Stimulated activated effector memory CD8-positive, alpha-beta T cell treated with anti-CD3 and anti-CD28 coated beads, Interleukin-12 subunit alpha, Interleukin-12 subunit beta, amount 100 ng/mL, for 72 hours (primary cell): ENCODE data around the gene MAP3K12.

Experiments used
- ATAC-seq: fragments of 150-1000 bp; cut with Tn5 transposase; 2 replicates; pipeline ENCODE4 v1.10.0; 2021
- DNase-seq, 2 donors: peaks; one replicate each; pipeline ENCODE4 v3.0.0; 2021 to 2022; ENCODE audit warnings: low spot score in 2 of 2
- H3K27ac Mint-ChIP-seq: one replicate; pipeline ENCODE4 v1.8.0; 2022; ENCODE audit warnings: mild to moderate bottlenecking, mixed read lengths
- H3K36me3 Mint-ChIP-seq: one replicate; pipeline ENCODE4 v1.8.0; 2022; ENCODE audit warnings: mild to moderate bottlenecking, mixed read lengths
- H3K4me1 Mint-ChIP-seq: one replicate; pipeline ENCODE4 v1.8.0; 2022; ENCODE audit warnings: mixed read lengths
- H3K4me3 Mint-ChIP-seq: one replicate; pipeline ENCODE4 v1.8.0; 2022; ENCODE audit warnings: mild to moderate bottlenecking, mixed read lengths
- H3K9me3 Mint-ChIP-seq: one replicate; pipeline ENCODE4 v1.8.0; 2022; ENCODE audit warnings: mixed read lengths

MAP3K12 gene

DNA sequence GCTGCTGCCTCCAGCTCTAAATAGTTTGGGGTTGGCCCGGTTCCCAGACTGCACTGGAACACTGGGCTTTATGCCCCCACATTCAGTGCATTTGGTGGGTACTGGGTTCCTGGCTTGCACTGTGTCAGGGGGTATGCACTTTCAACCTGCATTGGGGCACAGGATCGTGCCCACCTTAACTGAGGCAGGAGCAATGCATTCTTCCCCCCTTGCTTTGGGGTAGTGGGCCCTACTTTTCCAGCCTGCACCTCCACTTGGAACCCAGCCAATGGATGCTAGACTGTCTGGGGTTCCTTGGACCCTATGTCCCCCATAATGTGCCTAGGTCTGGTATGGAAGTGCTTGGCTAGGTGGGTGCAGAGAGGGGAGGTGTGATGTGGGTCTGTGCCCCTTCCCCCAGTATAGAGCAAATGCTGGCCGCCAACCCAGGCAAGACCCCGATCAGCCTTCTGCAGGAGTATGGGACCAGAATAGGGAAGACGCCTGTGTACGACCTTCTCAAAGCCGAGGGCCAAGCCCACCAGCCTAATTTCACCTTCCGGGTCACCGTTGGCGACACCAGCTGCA is 2.4 kb upstream of the MAP3K12 start:
- Mint-ChIP-seq H3K27ac (peak overlapping the region; percentile 97), H3K4me1 (peaks cover 55% of the 10 kb centered on the region), H3K4me3 (peak overlapping the region; percentile 81), H3K9me3 (no peaks in the 10 kb centered on the region), H3K36me3 (peaks cover 36% of the 10 kb centered on the region)
- DNase-seq: peak in 1 of 2 donors; percentile 69
- ATAC-seq: no peak

- peak within 1 kb of the TSS; percentile 81 for H3K4me3 Mint-ChIP-seq
- peaks cover 59% of the 10 kb centered on the region for H3K4me1 Mint-ChIP-seq
- peak within 1 kb of the TSS; percentile 97 for H3K27ac Mint-ChIP-seq
- ATAC-seq (peak; percentile 89), DNase-seq (peak; percentile 86 to 99)
- H3K36me3 Mint-ChIP-seq: peaks cover 30% of the 10 kb centered on the region
- H3K9me3 Mint-ChIP-seq: no peaks in the 10 kb centered on the region
Observed at GRCh38 chr12:53500776-53501614, 1.7 kb upstream of the MAP3K12 start, which contains the start of gene TARBP2. TARBP2 (plus strand) TSS chr12:53501283; CDS start chr12:53501409, 126 bp downstream.

DNA sequence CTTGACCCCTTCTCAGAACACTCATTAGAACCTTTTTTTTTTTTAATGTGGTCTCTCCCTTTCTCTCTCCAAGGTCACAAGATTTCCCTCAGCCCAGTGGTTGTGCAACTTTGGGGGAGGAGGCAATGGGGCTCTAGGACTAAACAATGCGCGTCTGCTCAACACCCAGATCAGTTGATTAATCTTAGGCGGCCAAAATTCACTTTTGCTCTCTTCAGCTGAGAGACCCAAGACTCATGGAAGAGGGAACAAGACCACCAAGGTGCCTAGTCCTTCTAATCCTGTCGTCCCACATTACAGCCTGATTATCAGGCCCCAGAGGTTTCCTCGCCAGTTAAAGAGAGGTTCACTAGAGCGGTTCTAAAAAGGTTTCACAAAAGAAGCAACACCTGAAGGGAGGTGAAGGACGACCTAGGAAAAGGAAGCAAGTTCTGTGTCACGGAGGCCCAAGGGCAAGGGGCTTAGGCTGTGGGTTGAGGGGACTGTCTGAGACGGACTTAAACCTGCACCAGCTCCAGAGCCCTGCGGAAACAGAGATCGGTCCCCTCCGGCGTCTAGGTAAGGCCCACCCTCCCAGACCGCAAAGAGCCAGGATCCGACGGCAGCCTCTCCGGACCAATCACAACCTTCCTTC is 1.0 kb upstream of the MAP3K12 start:
- peaks cover 23% of the 10 kb centered on the region for H3K36me3 Mint-ChIP-seq
- peak overlapping the region; percentile 97 for H3K27ac Mint-ChIP-seq
- H3K4me3 Mint-ChIP-seq: peak overlapping the region; percentile 81
- no peak for ATAC-seq
- DNase-seq: no peak
- H3K4me1 Mint-ChIP-seq: peaks cover 58% of the 10 kb centered on the region
- H3K9me3 Mint-ChIP-seq: no peaks in the 10 kb centered on the region

- Mint-ChIP-seq H3K36me3 (peaks cover 21% of the 10 kb centered on the region), H3K27ac (peak overlapping the region; percentile 97), H3K4me3 (peak overlapping the region; percentile 81), H3K4me1 (peaks cover 58% of the 10 kb centered on the region), H3K9me3 (no peaks in the 10 kb centered on the region)
- ATAC-seq (no peak), DNase-seq (no peak)
Observed at GRCh38 chr12:53498235-53498630, 1.0 kb downstream of the MAP3K12 start.

DNA sequence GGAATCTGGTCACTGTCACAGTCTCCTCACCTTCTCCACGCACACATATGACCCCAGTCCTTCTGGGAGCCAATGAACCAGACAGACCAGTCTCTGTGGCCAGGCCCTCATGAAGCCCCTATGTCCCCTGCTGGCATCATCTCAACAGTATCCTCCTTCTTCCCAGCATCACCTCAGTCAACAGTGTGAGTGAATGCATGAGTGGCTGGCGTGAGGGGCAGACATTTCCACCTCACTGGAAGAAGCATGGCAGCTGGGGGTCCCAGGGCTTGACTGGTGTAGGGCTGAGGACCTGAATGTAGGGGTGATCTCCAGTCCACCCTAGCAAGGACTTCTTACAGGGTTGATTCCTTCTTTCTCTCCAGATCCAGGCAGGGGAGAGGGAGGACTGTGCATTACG is 1.8 kb downstream of the MAP3K12 start:
- Mint-ChIP-seq H3K4me3 (no peak overlapping the region), H3K4me1 (peaks cover 64% of the 10 kb centered on the region), H3K27ac (peak overlapping the region; percentile 13), H3K9me3 (no peaks in the 10 kb centered on the region), H3K36me3 (peaks cover 24% of the 10 kb centered on the region)
- ATAC-seq (no peak), DNase-seq (no peak)

- Mint-ChIP-seq H3K27ac (no peak overlapping the region), H3K9me3 (no peaks in the 10 kb centered on the region), H3K36me3 (peaks cover 24% of the 10 kb centered on the region), H3K4me1 (peaks cover 63% of the 10 kb centered on the region), H3K4me3 (no peak overlapping the region)
- ATAC-seq (no peak), DNase-seq (no peak)
Observed at GRCh38 chr12:53496752-53497032, 2.6 kb downstream of the MAP3K12 start.

DNA sequence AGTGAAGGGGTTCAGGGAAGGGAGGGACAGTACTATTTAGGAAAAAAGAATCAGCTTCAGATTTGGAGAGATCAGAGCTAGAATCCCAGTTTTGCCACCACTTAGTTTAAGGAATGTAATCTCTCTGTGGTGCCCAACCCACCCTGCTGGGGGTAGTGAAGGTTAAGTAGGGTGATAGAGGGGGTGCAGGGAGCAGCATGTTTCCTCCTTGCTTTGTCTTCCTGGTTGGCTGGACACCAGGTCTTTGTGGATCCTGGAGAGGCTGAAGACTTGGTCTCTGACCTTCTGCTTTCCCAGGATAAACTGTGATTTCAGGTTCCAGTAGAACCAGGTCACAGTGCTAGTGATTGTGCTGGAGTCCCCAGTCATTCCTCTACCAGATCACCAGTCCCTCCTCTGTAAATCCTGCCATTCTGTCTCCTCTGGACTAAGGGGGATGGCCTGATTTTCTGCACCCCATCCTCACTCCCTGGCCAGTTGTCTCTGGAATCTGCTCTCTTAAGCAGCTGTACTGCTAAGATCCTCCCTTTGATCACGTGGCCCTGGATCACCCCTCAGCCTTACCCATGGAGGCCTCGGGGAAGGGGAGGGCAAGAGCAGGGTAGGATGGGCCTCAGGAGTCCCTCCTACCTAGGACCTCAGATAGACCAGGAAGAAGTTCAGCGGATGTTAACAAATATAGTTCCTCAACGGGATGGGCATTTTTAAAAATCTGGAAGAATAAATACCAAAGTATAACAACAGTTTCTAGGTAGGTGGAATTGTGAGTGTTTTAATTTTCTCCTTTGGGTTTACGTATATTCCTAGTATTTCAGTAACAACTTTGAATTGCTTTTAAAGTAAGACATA is 3.1 kb downstream of the MAP3K12 start:
- DNase-seq (no peak), ATAC-seq (no peak)
- Mint-ChIP-seq H3K4me3 (no peak overlapping the region), H3K4me1 (peaks cover 61% of the 10 kb centered on the region), H3K9me3 (no peaks in the 10 kb centered on the region), H3K36me3 (peaks cover 20% of the 10 kb centered on the region), H3K27ac (peak overlapping the region; percentile 76)

DNA sequence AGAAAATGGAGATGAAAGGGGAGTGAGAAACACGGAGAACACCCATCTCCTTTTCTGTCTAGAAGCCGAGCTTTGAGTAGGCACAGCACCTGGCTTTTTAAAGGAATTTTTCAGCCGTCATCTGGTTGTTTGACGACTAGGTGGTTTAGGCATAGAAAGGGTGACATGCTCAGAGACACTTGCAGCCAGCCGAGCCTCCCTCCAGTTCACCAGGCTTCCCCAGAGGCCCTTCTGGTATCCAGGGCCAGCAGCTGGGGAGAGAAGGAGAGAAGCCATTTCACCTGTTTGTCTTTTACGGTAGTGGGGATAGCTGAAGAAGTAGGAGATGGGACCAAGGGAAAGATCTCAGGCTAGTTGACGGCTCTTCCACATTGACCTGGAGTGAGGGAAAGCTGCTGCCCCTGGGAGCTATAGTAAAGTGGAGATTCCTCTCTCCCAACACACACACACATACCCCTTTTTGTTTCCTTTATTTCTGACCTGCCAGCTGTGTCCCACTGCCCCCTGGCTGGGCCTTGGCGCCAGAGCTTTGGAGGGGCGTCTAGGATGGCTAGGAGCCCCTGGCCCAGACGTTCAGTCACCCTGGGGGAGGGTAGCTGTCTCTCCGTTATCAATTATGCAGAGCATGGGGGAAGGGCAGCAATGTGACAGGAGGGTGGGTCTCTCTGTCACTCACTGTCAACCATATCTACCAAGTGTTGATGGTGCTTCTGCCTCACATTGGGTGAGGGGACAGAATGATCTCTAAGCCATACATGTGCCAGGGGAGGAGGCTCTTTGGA is 5.5 kb downstream of the MAP3K12 start:
- peak overlapping the region; percentile 89 for H3K27ac Mint-ChIP-seq
- peak overlapping the region; percentile 78 for H3K4me3 Mint-ChIP-seq
- peaks cover 48% of the 10 kb centered on the region for H3K4me1 Mint-ChIP-seq
- DNase-seq (no peak), ATAC-seq (no peak)
- no peaks in the 10 kb centered on the region for H3K9me3 Mint-ChIP-seq
- H3K36me3 Mint-ChIP-seq: peaks cover 18% of the 10 kb centered on the region

- ATAC-seq: peak; percentile 94
- peak overlapping the region; percentile 78 for H3K4me3 Mint-ChIP-seq
Observed at GRCh38 chr12:53492830-53493609, 6.2 kb downstream of the MAP3K12 start.

GRCh38 chr12:53492188-53492587 is 7.1 kb downstream of the MAP3K12 start:
- Mint-ChIP-seq H3K4me3 (peak overlapping the region; percentile 78), H3K36me3 (peaks cover 31% of the 10 kb centered on the region), H3K4me1 (peaks cover 34% of the 10 kb centered on the region), H3K27ac (peak overlapping the region; percentile 89), H3K9me3 (no peaks in the 10 kb centered on the region)
- ATAC-seq: no peak
- no peak for DNase-seq

More at GRCh38 chr12:53492830-53493609, 6.2 kb downstream of the MAP3K12 start:
- peak; percentile 73 to 91 for DNase-seq
- Mint-ChIP-seq H3K9me3 (no peaks in the 10 kb centered on the region), H3K4me1 (peaks cover 40% of the 10 kb centered on the region), H3K36me3 (peaks cover 23% of the 10 kb centered on the region), H3K27ac (peak overlapping the region; percentile 89)

DNA sequence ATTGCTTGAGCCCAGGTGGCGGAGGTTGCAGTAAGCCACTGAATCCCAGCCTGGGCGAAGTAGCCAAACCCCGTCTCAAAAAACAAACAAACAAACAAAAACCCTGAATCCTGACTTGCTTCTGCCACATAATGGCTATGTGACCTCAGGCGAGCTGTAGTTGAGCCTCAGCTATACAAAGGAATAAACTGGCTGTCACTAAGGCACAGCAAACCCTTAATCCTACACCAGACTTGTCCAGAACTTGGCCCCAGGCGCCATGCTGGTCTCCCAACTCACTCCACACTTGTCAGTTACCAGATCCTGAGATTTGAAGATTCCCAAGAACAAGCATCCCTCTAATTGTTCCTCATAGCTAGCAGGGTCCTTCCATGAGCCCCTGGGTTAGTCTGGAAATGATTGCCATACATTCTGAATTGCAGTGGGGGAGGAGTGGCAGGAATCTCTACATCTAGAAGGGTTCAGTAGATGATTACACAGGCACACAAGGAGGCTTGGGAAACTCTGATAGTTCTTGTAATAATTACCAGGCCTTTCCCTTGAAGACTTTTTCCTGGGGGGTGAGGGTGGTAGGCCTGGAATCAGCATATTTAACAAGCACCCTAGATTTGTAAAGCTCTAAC is 9.9 kb downstream of the MAP3K12 start:
- H3K36me3 Mint-ChIP-seq: peaks cover 60% of the 10 kb centered on the region
- peak overlapping the region; percentile 34 for H3K27ac Mint-ChIP-seq
- H3K4me1 Mint-ChIP-seq: peaks cover 40% of the 10 kb centered on the region
- no peaks in the 10 kb centered on the region for H3K9me3 Mint-ChIP-seq
- DNase-seq: no peak
- H3K4me3 Mint-ChIP-seq: no peak overlapping the region
- ATAC-seq: no peak

GRCh38 chr12:53486736-53487487 is 12.3 kb downstream of the MAP3K12 start:
- H3K36me3 Mint-ChIP-seq: peaks cover 78% of the 10 kb centered on the region
- ATAC-seq (no peak), DNase-seq (no peak)
- no peak overlapping the region for H3K4me3 Mint-ChIP-seq
- peaks cover 22% of the 10 kb centered on the region for H3K4me1 Mint-ChIP-seq
- peak overlapping the region; percentile 83 for H3K27ac Mint-ChIP-seq
- H3K9me3 Mint-ChIP-seq: no peaks in the 10 kb centered on the region
